Measurements from ENCODE around the gene ANKMY1. TPM values are rescaled to one million over a fixed set of nuclear protein-coding genes. Genes with fewer than 3 reads are reported as not detected.

The ANKMY1 gene
- total RNA-seq, 1 experiment from 2014 or later = 5.2 TPM

- in situ Hi-C loops (cut with HindIII; ENCODE audit: low pct_unique_long_range_greater_than_20kb, low sequenced_read_pairs) = no loop called here
These were observed 28.6 kb upstream of the ANKMY1 start, which contains the start of gene CAPN10 for GRCh38 chr2:240586198-240586918. TSS of gene CAPN10 (plus strand) at chr2:240586734. CDS start at chr2:240586912, 178 bp downstream.

DNA sequence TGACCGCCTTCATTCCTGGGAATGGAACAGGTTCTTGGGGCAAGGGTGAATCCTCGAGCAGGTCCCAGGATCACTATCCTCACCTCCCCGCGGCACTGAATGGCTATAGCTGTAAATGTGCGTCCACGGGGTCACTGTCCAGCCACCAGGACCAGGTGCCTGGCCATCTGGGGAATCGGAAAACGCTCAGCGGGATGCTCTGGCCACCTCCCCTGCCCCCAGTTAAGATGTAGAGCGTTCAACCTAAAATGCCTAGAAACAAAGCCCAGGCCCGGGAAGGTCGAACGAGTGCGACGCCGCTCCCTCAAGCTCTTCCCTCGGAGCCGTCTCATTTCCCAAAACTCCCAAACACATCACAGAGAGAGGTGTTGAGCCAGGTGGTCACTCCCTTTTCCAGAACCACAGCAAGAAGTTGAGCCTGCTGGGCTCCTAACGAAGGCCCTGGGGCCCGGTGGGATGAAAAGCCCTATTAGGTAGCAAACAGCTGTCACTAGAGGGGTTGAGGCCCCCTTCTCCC lies 28.0 kb upstream of the ANKMY1 start:
- in situ Hi-C loops (cut with HindIII; ENCODE audit: low pct_unique_long_range_greater_than_20kb, low sequenced_read_pairs) = no loop called here
- no peak for DNase-seq (ENCODE audit: low read depth, low spot score)

More at GRCh38 chr2:240586198-240586918, 28.6 kb upstream of the ANKMY1 start, which contains the start of gene CAPN10:
- peak; percentile 94 for DNase-seq (ENCODE audit: low read depth, low spot score)

GRCh38 chr2:240585101-240585500 lies 27.3 kb upstream of the ANKMY1 start:
- in situ Hi-C loops (cut with HindIII; ENCODE audit: low pct_unique_long_range_greater_than_20kb, low sequenced_read_pairs) = no loop called here
- no peak for DNase-seq (ENCODE audit: low read depth, low spot score)

- in situ Hi-C loops (cut with HindIII; ENCODE audit: low pct_unique_long_range_greater_than_20kb, low sequenced_read_pairs) = no loop called here
- DNase-seq (ENCODE audit: low read depth, low spot score) = peak; percentile 69
These were observed 26.8 kb upstream of the ANKMY1 start for GRCh38 chr2:240584486-240585031.

- DNase-seq (ENCODE audit: low read depth, low spot score) = no peak
- in situ Hi-C loops (cut with HindIII; ENCODE audit: low pct_unique_long_range_greater_than_20kb, low sequenced_read_pairs) = no loop called here
These were observed 26.0 kb upstream of the ANKMY1 start for GRCh38 chr2:240583774-240584173.

DNA sequence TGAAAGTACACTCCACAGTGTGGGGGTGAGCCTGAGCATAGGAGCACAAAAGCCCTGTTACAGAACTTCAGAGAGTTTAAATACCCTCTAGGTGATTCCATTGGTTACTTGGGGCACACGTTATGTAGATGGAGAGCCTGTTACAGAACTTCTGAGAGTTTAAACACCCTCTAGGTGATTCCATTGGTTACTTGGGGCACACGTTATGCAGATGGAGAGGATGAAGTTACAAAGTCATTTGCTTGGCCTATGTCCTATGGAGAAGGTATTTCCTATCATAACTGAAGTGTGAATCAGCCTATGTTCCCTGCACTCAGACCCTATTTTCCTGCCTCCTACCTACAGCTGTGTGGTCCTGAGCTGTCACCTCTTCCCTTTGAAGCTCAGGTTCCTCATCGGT lies 25.0 kb upstream of the ANKMY1 start:
- in situ Hi-C loops (cut with HindIII; ENCODE audit: low pct_unique_long_range_greater_than_20kb, low sequenced_read_pairs) = no loop called here
- no peak for DNase-seq (ENCODE audit: low read depth, low spot score)

DNA sequence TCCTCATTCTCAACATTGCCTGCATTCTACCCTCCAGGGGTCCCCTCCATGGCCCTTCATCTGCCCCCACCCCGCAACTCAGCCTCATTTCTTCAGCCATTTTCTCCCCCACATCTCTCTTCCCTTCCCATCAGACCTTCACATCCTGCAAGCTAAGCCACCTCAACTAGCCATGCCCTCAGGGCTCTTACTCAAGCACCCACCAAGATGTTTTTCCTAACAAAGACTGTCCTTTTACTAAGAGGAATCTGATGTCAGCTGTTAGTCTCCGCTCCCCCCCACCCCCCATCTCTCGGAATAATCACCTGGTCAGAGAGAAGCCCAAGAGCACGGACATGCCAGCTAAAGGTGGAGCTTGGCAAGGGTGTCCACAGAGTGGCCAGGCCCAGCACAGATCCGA lies 24.0 kb upstream of the ANKMY1 start:
- DNase-seq (ENCODE audit: low read depth, low spot score) = peak; percentile 69
- in situ Hi-C loops (cut with HindIII; ENCODE audit: low pct_unique_long_range_greater_than_20kb, low sequenced_read_pairs) = no loop called here

DNA sequence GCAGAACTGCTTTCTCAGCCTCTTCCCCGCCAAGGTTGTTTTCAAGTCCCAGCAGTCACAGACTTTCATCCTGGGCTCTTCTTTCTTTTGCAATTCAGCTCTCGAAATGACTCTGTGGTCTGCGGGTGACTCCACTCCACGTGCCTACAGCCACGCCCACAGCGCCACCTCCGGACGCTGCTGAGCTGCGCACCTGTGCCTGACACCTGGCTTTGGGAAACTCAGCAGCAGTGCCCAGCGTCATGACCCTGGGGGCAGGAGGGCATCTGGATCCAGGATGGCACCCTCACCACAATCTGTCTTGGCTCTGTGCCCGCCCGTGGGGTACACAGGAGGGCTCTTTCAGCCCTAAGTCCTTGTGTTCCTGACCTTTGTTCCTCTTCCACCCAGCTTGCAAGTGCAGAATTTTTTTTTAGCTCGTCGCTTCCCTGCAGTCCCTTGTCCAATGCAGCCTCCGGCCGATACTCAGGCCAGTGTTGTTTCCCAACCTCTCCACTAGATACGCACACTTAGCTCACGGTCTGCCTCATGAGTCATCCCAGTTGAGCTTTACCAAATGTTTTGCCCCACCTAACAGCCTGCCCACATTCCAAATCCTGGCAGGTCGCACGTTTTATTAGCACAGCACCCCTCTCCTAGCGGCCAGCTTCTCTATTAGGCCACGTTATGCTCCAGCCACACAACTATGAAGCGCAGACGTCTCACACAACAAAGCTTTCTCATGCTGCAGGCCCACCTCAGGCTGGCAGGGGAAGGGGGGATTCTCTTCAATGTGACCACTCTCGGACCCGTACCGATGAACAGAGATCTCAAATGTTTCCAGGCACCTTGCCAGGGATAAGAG lies 22.2 kb upstream of the ANKMY1 start:
- in situ Hi-C loops (cut with HindIII; ENCODE audit: low pct_unique_long_range_greater_than_20kb, low sequenced_read_pairs) = no loop called here
- no peak for DNase-seq (ENCODE audit: low read depth, low spot score)

DNA sequence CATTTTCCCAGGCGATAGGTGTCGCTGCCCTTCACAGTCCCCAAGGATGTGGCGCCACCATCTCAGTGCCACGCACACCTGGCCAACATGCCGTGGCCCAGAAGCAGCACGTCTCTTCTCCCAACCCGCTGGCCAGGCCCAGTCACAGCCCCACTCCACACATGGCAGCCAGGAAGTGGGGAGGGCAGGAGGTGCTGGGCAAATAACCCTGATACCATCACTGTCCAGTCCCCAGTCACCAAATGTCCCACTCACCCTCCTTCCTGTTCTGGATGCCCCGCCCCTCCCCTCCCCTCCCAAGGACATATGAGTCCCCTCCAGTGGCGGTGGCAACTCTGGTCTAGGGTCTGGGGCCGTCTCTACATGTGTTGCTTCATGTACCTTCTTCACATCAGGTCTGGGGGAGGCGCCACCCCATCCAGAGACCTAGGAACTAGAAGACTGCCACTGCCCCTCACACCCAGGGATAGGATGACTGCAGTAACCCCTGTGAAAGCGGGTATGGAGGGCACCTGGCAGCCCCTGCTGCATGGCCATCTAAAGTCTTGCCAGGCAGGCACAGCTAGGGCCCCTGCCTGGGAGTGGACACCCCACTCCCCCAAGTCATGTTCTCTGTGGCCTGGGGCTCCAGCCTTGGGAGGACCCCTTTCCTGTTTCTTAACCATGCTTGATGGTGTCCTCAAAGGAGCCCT lies 21.4 kb upstream of the ANKMY1 start:
- no peak for DNase-seq (ENCODE audit: low read depth, low spot score)
- in situ Hi-C loops (cut with HindIII; ENCODE audit: low pct_unique_long_range_greater_than_20kb, low sequenced_read_pairs) = no loop called here

DNA sequence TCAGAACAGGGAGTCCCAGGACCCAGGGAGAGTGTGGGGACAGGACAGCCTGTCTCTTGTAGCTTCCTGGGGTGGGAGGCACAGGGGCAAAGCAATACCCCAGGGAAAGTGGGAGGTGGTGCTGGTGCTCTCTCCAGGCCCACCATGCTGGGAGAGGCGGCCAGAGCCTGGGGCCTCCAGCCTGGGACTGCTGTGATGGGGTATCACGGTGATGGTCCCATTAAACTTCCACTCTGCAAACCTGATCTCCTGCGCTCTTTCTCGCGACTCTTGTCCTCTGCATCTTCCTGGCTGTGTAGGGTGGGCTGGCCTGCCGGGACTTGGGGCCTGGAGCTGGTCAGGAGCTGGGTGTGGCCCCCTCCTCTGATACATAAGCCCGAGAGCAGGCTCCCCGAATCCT lies 20.7 kb upstream of the ANKMY1 start:
- in situ Hi-C loops (cut with HindIII; ENCODE audit: low pct_unique_long_range_greater_than_20kb, low sequenced_read_pairs) = no loop called here
- no peak for DNase-seq (ENCODE audit: low read depth, low spot score)

GRCh38 chr2:240578110-240578450 lies 20.3 kb upstream of the ANKMY1 start:
- in situ Hi-C loops (cut with HindIII; ENCODE audit: low pct_unique_long_range_greater_than_20kb, low sequenced_read_pairs) = no loop called here
- no peak for DNase-seq (ENCODE audit: low read depth, low spot score)

- in situ Hi-C loops (cut with HindIII; ENCODE audit: low pct_unique_long_range_greater_than_20kb, low sequenced_read_pairs) = no loop called here
- DNase-seq (ENCODE audit: low read depth, low spot score) = no peak
These were observed 19.7 kb upstream of the ANKMY1 start for GRCh38 chr2:240577281-240578109.

- in situ Hi-C loops (cut with HindIII; ENCODE audit: low pct_unique_long_range_greater_than_20kb, low sequenced_read_pairs) = no loop called here
These were observed 18.8 kb upstream of the ANKMY1 start for GRCh38 chr2:240576436-240577205.

DNA sequence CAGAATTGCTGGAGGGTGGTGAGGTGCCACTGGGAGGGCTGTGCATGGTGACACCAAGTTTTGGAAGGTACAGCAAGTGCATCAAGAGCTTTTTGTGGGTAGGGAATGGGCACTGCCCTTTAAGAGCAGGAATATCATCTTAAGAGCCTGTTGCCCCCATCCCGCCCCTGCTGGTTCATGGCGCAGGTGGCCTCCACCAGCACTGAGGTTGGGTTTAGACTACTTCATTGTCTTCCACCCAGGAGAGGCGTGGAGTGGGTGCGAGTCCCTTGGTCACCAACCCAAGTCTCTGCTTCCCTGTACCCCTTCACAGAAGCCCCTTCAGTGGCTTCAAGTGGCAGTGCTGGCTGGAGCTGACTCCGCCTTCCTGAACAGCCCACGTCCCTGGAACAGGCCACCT lies 18.2 kb upstream of the ANKMY1 start:
- in situ Hi-C loops (cut with HindIII; ENCODE audit: low pct_unique_long_range_greater_than_20kb, low sequenced_read_pairs) = no loop called here
- no peak for DNase-seq (ENCODE audit: low read depth, low spot score)

More at GRCh38 chr2:240576436-240577205, 18.8 kb upstream of the ANKMY1 start:
- no peak for DNase-seq (ENCODE audit: low read depth, low spot score)

GRCh38 chr2:240575101-240575965 lies 17.5 kb upstream of the ANKMY1 start:
- in situ Hi-C loops (cut with HindIII; ENCODE audit: low pct_unique_long_range_greater_than_20kb, low sequenced_read_pairs) = no loop called here
- DNase-seq (ENCODE audit: low read depth, low spot score) = no peak
